HG03135 (cell line): ENCODE results near the gene RAB3GAP1.

Experiments
- ATAC-seq: cut with Tn5 transposase; IDR thresholded peaks from one replicate; pipeline ENCODE4 v1.9.1; 2021; ENCODE audit warnings: mild to moderate bottlenecking, moderate library complexity; ENCODE audit not compliant: unreplicated experiment

The RAB3GAP1 gene

DNA sequence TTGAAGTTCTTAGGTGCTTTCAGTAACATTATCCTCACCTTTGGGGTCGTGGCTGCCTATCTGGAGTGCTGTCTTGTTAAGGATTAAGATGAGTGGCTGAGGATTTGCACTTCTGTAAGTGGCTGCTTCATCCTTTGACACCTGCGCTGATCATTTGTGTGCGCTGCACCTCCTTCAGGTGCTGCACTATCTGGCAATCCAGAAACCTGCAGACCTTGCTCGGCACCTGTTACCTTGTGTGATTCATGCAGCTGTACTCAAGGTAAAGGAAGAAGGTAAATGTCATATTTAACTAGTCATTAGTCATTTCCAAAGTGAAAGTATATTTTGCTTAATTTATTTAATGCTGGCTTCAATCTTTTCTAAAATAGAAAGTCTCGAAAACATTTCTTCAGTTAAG, 110.3 kb downstream of the RAB3GAP1 start:
- ATAC-seq, result no peak

DNA sequence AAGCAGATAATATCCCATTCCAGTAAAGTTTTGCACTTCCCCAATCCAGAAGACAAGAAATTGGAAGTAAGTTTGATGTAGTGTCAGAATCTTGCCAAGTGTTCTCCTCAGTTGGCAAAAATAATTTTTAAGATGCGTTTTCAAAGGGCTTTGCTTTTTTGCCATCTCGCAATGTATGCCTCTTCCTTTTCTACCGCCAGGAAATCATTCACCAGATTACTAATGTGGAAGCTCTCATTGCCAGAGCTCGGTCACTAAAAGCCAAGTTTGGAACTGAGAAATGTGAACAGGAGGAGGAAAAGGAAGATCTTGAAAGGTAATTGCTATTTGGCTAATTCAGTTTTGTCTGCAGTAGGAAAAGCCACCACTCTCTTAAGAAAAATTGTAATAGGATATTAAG, 110.7 kb downstream of the RAB3GAP1 start:
- no peak for ATAC-seq

DNA sequence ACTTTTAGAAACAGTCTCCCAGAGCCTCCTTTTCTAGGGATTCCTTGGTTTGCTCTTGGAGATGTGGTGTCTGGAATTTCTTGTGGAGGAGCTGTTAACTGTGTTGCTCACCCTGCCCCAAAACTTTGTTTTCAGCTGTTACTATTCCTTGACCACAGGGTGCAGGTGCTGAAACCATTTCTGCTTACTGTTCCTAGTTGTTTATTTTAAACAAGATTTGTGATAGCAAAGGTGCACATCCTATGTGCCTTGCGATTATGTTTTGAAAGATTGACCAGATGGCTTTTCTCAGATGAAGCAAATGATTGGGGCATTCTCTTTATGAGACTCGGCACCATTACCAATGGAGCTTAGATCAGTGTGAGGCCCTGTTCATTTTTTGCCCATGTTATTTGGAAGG, 111.2 kb downstream of the RAB3GAP1 start:
- ATAC-seq, result no peak

DNA sequence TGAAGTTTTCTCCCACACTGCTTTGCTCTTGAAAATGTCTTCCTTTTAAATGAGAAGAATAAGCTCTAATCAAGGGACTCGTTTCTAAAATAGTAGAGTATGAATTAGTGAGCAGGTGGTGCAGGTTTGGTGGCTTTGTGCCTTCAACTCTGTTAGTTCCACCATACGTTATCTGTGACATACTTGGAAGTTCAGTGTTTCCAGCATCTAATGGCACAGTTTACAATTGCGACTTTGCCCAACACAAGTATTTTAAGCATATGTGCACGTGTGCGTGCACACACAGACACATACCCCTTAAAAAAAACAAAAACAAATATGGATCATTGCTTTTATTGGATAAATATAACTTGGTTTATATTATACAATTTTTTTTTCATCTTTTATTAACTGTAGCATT, 111.8 kb downstream of the RAB3GAP1 start:
- ATAC-seq, result no peak

DNA sequence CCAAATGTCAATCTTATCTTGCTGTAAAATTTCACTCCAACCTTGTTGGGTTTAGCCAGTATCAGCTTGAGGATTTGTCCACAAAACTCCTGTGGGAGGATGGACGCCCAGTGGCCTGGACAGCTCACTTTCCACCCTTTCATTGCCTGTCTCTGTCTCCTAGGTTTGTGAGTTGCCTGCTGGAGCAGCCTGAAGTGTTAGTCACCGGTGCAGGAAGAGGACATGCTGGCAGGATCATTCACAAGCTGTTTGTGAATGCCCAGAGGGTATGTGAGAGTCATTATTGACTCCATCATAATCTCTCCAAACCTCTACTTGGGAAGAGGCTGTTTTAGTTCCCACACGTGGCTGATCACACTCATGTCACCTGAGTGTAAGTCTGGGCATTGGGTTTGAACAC, 112.3 kb downstream of the RAB3GAP1 start:
- ATAC-seq, result no peak

DNA sequence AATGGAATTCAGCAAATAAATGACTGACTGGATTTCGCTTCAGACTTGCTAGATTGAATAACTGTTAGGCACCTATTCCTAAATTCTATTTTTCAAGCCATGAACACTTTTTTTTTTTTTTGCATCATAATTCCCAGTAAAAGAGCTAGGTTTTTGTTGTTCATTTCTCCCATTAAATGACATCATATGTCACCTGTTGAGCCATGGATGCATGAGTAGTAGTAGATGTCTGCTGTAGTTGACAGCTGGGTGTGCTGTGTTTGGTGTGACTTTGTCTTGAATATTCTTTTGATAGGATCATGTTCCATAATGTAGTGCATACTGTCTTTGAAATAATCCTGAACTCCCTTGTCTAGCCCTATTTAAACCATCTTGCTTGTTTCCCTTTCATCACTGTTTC, 115.2 kb downstream of the RAB3GAP1 start:
- no peak for ATAC-seq

DNA sequence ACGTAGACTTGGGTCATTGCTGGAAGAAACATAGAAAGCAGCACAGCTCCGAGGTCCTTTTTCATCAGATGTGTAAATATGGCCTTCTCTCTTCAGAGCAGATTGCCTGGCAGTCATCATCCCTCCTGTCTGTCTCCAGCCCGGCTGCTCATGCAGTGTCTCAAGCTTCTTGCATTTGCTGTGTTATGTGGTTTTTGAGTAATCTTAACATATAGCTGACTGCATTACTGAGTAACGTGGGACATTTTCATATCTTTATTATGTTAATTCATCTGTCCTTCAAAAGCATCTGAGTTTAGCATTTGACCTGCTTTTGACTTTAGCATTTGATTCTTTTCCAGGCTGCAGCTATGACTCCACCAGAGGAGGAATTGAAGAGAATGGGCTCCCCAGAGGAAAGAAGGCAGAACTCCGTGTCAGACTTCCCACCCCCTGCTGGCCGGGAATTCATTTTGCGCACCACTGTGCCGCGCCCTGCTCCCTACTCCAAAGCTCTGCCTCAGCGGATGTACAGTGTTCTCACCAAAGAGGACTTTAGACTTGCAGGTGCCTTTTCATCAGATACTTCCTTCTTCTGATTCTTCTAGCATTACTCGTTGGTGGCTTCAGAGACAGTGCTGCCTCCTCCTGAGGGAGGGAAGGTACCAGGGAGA, 116.2 kb downstream of the RAB3GAP1 start:
- no peak for ATAC-seq

DNA sequence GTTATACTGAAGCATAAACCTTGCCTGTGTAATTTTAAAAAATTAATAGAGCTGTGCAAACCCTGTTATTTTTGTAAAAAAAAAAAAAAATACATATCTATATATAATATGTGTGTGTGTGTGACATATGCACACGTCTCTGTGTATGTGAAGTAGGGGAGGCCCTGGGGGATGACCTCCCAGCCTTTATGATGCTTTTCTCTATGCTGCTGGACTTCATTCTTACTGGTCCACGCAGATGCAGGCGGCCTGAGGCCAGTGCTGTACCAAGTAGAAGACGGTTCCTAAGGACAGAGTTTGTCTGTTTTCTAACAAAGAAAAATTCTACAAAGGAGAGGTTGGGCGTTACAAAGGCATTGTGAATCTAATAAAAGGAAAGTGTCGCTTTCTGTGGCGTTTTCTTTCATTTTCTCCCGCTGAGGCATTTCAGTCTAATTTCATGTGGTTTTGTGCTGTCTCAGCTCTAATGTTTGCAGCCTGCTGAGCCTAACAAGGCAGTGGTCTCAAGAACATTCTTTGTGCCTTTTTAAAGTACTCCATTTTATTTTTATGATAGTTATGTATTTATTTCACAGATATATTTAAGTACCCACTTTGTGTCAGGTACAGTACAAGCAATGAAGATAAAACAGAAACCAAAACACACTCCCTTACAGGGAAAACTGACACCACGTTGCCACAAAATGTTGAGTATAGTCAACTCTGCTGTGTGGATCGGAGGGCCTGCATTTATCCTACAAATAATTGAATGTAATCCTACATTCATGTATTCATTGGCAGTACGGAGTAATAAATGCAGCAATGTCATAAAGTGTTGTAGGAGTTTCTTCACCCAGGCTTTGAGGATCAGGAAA, 118.0 kb downstream of the RAB3GAP1 start:
- no peak for ATAC-seq

DNA sequence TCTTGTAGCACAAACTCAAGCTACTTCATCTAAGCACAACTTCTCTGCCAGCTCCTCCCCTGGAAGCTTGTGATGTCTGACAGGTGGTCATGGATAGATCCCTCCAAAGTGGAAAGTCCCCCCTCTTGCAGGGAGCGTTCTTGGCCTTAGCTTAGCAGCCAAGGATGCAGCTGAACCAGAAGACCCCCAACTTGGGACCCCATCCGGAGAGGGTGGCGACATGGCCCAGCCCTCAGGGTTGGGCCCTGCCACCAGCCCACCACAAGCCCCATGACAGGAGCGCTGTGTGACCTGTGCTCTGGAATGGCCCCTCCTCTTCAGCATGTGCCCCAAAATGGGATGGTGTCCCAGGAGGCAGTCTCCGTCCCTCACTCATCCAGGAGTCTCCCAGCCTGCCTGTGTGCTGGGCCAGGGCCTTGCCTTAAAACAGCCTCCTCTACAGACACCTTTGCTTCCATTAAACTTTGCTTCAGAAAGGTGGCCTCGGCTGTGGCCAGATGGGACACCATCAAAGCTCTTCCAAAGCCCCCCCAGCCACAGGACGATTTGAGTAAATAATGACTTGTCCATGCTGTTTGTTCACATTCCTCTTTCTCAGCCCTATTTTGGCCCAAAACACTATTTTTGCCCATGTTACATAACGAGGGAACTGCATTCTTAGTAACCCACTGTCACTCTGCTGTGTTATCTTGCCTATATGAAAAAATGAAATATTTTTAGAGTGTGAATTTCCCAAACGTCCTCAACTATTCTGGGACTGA, 122.1 kb downstream of the RAB3GAP1 start:
- ATAC-seq, result no peak

DNA sequence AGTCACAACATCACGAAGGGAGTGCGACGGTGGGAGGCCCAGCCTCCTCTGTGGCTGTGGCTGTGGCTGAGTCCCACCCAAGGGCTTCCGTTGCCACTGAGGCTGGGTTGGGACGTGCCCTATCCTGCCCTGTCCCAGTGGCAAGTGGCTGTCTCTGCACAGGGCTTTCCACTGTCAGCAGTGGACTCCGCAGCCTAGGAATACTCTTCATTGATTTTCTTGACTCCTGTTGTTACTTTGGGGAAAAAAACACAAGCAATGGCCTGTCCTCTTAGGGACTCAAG, 122.7 kb downstream of the RAB3GAP1 start:
- no peak for ATAC-seq

DNA sequence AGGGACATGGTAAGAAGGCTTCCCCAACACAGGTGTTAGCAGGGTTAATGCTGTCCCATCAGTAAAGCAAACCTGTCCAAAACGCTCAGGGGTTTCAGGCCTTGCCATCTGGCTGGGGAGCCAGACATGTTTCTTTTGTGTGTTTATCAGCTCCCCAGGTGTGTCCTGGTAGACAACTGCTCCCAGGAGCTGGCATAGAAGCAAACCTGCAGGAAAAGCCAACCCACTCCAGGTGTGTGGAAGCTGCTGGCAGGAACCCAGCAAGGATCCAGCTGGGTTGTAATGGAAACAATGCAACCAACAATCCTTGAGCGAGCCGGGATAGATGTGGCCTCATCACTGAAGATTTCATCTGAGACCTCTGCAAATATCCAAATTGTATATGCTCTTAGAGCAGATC, 123.1 kb downstream of the RAB3GAP1 start:
- no peak for ATAC-seq

DNA sequence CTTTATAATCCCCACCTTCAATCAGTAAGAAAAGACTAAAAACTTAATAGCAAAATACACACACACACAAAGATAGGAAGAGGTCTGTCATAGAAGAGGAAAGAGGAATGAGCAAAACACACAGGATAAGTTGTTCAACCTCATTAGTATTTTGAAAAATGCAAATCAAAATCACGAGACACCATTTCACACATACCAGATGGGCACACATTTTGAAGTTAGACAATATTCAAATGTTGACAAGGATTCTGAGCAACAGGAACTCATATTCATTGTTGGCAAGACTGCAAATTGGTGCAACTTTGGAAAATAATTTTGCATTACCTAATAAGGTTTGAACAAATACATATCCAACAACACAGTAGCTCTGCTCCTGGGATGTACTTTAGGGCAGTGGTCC, 127.6 kb downstream of the RAB3GAP1 start:
- ATAC-seq, result no peak

DNA sequence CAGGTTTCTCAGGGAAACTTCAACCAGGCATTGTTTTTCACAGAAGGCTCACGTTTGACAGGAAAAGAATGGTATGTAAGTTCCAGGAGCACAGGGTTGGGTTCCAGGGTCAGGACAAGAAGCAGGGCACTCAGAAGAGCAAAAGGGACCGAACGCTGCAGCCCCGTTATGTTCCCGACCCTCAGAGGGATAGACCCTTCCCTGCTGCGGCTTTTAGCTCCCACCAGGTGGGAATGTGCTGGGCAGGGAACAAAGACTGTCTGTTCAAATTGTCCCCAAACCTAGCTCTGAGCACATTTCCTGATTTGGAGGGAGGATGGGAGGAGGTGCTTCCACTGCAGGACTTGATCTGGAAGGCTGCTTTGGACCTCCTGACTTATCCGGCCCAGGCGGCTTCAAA, 130.1 kb downstream of the RAB3GAP1 start:
- no peak for ATAC-seq

DNA sequence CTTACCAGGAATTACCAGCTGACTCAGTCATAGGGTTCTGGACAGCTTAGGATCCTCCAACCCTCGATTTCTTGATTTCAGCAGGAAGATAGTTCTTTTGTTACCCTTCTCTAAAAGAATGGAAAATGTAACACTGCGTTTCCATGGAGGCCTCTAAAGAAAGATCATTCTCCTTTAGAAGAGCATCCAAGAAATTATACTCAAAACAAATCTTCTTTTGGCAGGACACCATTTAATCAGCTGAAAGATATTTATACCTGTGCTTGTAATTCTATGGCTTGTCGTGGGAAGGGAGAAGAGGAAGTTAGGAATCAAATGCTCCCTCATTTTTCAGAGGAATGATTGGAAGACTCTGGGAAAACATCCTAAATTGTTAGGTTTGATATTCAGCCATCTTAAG, 130.5 kb downstream of the RAB3GAP1 start:
- ATAC-seq, result no peak

DNA sequence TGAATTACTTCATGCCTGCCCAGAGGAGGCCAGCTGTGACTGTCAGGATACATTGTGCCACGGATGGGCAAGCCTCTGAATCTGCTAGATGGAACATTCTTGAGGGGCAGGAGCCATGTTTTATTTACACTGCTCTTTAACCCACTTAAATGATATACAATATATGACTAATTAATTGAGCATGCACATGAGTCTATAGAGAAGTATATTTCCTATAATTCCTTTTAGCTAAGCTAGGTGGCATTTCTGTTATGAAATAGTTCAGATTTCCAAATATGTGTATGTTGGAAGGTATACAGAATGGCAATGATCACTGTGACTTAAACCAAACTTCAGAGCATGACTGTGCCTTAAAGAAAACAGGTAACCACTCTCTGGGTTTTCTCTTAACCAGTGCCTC, 131.7 kb downstream of the RAB3GAP1 start:
- no peak for ATAC-seq

DNA sequence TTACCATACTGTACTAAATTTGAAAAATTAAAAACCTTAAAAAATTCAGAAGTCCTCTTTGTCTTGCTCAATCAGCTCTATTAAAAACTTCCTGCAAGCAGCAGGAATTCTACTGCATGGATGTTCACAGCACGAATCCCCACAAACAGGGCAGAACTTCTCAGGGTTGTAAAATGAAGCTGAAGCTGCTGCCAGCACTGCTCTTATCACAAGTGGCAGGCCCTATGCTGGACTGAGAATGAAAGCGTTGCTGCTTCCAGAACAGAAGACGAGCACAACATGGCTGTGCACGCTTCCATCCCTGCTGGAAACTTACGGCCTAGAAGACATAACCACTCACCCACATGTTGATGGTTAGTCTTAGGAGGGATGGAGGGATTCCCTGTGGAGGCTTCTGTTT, 134.0 kb downstream of the RAB3GAP1 start:
- ATAC-seq, result no peak

DNA sequence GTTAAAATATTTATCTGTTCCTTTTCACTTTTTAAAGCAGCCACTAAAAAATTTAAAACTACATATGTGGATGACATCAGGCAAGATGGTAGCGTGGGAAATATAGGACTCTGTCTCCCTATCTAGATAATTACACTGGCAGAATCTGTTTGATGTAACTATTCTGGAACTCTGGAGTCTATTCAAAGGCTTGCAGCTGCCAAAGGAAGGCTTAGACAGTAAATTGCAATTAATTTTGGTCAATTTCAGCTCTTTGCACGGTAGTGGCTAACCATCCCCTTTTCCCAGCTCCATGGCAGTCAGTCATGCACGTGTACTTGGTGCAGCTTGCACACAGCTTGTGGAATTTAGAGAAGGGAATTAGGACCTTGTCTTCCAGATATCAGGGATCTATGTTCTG, 135.2 kb downstream of the RAB3GAP1 start:
- no peak for ATAC-seq

DNA sequence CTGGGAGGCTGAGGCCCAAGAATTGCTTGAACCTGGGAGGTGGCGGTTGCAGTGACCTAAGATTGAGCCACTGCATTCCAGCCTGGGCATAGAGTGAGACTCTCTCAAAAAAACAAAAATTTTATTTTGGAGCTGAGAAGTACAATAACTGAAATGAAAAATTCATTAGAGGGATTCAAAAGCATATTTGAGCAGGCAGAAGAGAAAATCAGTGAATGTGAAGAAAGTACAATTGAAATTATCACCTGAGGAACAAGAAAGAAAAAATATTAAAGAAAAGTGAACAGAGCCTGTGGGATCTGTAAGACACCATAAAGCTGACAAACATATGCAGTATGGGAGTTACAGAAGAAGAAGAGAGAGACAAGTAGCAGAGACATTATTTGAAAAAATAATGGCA, 137.1 kb downstream of the RAB3GAP1 start:
- ATAC-seq, result no peak

DNA sequence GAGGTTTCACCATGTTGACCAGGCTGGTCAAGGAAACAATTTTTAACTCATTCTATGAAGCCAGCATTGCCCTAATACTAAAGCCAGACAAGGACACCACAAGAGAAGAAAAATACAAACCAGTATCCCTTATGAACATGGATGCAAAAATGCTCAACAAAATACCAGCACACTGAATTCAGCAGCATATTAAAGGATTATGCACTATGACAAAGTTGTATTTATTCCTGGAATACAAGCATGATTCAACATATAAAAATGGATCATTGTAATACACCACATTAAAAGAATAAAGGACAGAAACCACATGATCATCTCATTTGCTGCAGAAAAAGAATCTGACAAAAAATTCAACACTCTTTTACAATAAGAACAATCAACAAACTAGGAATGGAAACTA, 138.7 kb downstream of the RAB3GAP1 start:
- ATAC-seq, result no peak

DNA sequence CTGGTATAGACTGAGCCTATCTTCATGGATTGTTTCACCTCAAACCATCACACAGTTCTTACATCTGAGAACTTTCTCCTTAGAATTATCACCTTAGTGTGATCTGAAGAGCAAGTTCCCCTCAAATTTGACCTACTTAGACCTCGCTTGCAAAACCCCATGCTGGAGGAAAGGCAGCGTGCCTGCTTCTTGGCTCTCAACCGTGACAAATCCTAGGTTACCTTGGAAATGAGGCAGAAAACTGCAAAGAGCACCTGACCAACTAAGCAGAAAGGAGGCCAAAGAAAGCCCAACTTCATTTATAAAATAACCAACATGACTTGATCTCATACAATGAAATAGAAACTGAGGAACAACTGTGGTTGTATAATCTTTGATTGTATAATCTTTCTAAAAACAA, 146.4 kb downstream of the RAB3GAP1 start:
- ATAC-seq, result no peak

DNA sequence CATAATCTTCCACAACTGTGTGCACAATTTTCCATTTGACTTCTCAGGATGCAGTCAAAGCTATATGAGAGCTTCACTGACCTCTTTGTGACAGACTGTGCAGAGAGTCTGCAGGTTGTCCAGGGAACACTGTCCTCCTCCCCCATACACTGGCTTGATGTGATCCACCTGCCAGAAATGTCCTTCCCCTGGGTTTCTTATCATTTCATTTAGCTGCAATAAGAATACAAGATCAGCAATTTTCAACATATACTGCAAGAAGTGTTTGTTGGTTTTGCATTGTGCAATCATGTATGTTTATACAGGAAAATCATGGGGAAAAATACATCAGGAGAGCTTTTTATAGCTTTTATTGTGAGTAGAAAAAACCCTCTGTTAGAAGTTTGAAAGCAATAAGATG, 150.7 kb downstream of the RAB3GAP1 start:
- ATAC-seq, result no peak

DNA sequence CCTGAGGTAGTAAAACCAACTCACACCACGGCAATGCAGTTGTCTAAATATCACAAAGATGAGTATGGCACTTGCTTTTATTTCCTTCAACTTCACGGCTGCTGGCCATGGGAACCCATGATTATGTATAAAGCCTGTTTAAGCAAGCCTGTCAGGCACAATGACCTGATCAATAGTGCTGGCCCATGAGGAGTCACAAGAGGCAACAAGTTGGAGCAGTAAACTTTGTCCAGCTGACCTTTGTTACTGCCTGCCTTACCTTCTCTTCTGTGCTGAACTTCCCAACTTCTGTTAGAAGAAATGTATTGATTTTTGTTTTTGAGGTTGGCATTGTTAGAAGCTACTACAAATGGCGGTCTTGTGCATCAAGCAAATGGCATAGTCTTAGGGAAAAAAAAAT, 151.9 kb downstream of the RAB3GAP1 start:
- no peak for ATAC-seq
